Measurements from ENCODE around the gene AMH.

- TF ChIP-seq POLR2AphosphoS5 (IDR thresholded peaks at IDR 0.05; ENCODE audit: low read depth, low read length) (no peak), POLR2A (IDR thresholded peaks at IDR 0.05; ENCODE audit: low read depth, low read length) (no peak), TAF1 (IDR thresholded peaks at IDR 0.05; ENCODE audit: low read depth, low read length) (no peak), PAX5 (IDR thresholded peaks at IDR 0.05; ENCODE audit: insufficient read depth, low read length, severe bottlenecking) (no peak), POU2F2 (IDR thresholded peaks at IDR 0.05; ENCODE audit: low read depth, low read length) (no peak)
These were observed 19.3 kb downstream of the AMH start for GRCh38 chr19:2268480-2268830.
